Lower leg skin (tissue), 3 donors: ENCODE results near the gene NOL3.

Experiments
- CTCF ChIP-seq, 3 donors: fragments of 450-650 bp; IDR thresholded peaks; one replicate each; pipeline ENCODE4 v1.5.1; 2016; ENCODE audit warnings: antibody characterized with exemption in 3 of 3, mild to moderate bottlenecking in 3 of 3, moderate library complexity in 2 of 3
- POLR2A ChIP-seq, 2 donors: fragments of 450-650 bp; IDR thresholded peaks; one replicate each; pipeline ENCODE4 v1.6.1; 2016 to 2017; ENCODE audit warnings: antibody characterized with exemption in 2 of 2, mild to moderate bottlenecking in 1 of 2, moderate library complexity in 1 of 2

DNA sequence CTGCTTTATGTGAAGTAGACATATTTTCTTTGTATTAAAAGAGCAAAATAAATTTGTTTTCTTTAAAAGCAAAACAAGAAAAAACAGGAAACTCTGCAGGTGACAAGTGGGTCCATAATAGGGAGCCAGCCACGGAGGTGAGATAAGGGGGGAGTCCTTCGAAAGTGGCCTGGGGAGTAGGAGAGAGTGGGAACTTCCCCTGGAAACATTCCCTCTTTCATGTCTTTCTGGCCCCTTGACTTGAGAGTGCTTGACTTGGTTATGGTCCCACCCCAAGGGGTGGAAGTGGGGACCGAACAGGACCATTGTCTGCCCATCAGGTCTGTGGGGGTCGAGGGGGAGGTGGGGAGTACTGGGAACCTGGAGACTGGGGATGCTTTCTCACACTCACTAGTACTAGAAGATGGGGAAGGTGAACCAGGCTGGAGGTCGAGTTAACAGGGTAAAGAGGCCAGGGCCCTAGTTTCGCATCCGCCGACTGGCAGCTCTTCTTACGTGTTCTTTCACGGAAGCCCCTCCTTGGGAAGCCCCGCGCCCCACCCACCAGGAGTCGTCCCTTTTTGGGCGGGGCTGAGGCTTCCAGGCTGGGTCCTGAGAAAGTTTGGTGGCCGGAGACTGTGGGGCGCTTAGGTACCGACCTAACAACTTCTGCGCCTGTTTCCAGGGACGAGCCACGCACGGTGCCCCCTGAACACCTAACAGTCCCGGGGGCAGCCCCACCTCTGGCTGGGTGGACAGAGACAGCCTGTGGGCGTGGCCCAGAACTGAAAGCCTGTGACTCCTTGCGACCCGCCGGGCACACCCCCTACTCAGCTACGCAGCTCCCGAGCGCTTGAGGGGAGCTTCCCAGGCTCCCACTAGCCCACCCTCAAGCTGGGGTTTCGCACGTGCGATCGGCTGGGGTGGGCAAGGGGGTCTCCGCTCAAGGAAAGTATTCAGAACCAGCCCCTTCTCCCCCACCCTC is 11.4 kb upstream of the NOL3 start:
- TF ChIP-seq POLR2A (IDR thresholded peaks at IDR 0.05) (no peak), CTCF (IDR thresholded peaks at IDR 0.05) (no peak)
